Stimulated activated CD4-positive, alpha-beta T cell treated with anti-CD3 and anti-CD28 coated beads, Interleukin-2, amount 100 ng/mL, for 24 hours (primary cell): Measurements from ENCODE around the gene VRK2.
"Not testable (repeated sequence)": the region's sequence is repeated elsewhere in the genome, so short reads cannot be mapped to it uniquely, and the experiment has no call there.

Experiments used
- DNase-seq, 2 donors: peaks; one replicate each; pipeline ENCODE4 v3.0.0-alpha.2; 2020

Gene VRK2

GRCh38 chr2:58055033-58055786, 8.6 kb downstream of the VRK2 start:
- no peak for DNase-seq

GRCh38 chr2:58056192-58056916, 9.7 kb downstream of the VRK2 start:
- DNase-seq = no peak

GRCh38 chr2:58057707-58058530, 11.3 kb downstream of the VRK2 start:
- no peak for DNase-seq

- no peak for DNase-seq
These were observed 17.0 kb downstream of the VRK2 start for GRCh38 chr2:58063641-58064040.

GRCh38 chr2:58064086-58064485, 17.5 kb downstream of the VRK2 start:
- DNase-seq = no peak

- no peak for DNase-seq
These were observed 18.6 kb downstream of the VRK2 start for GRCh38 chr2:58065248-58065647.

GRCh38 chr2:58067001-58067400, 20.4 kb downstream of the VRK2 start:
- no peak for DNase-seq

GRCh38 chr2:58070765-58071164, 24.2 kb downstream of the VRK2 start:
- DNase-seq = no peak

- DNase-seq = no peak
These were observed 25.5 kb downstream of the VRK2 start for GRCh38 chr2:58072102-58072501.

GRCh38 chr2:58073008-58073407, 26.4 kb downstream of the VRK2 start:
- DNase-seq = no peak

GRCh38 chr2:58073751-58074150, 27.1 kb downstream of the VRK2 start:
- DNase-seq = no peak

GRCh38 chr2:58081000-58081399, 34.4 kb downstream of the VRK2 start:
- no peak for DNase-seq

GRCh38 chr2:58089081-58089480, 42.5 kb downstream of the VRK2 start:
- DNase-seq = no peak

GRCh38 chr2:58092772-58093171, 46.2 kb downstream of the VRK2 start:
- not testable (repeated sequence) for DNase-seq

- no peak for DNase-seq
These were observed 50.4 kb downstream of the VRK2 start for GRCh38 chr2:58097025-58097424.

GRCh38 chr2:58098254-58099095, 51.9 kb downstream of the VRK2 start:
- no peak for DNase-seq

GRCh38 chr2:58099096-58099769, 52.6 kb downstream of the VRK2 start:
- DNase-seq = no peak

- no peak for DNase-seq
These were observed 54.9 kb downstream of the VRK2 start for GRCh38 chr2:58101500-58101899.

GRCh38 chr2:58106896-58107295, 60.3 kb downstream of the VRK2 start:
- no peak for DNase-seq

- no peak for DNase-seq
These were observed 61.5 kb downstream of the VRK2 start for GRCh38 chr2:58107803-58108710.

GRCh38 chr2:58109481-58109880, 62.9 kb downstream of the VRK2 start:
- no peak for DNase-seq
